Activated naive CD8-positive, alpha-beta T cell (primary cell): Measurements from ENCODE around the gene SLC25A38.

Experiments
- H3K27ac Mint-ChIP-seq: one replicate; pipeline ENCODE4 v1.8.0; 2021; ENCODE audit warnings: mixed read lengths
- H3K27me3 Mint-ChIP-seq: one replicate; pipeline ENCODE4 v1.8.0; 2021; ENCODE audit warnings: mixed read lengths
- H3K36me3 Mint-ChIP-seq: one replicate; pipeline ENCODE4 v1.8.0; 2021; ENCODE audit warnings: mixed read lengths
- H3K4me1 Mint-ChIP-seq: one replicate; pipeline ENCODE4 v1.8.0; 2021; ENCODE audit warnings: low read depth, mixed read lengths
- H3K4me3 Mint-ChIP-seq: one replicate; pipeline ENCODE4 v1.8.0; 2021; ENCODE audit warnings: mild to moderate bottlenecking, mixed read lengths
- H3K9me3 Mint-ChIP-seq: one replicate; pipeline ENCODE4 v1.8.0; 2021; ENCODE audit warnings: low read depth, mixed read lengths

Gene SLC25A38

DNA sequence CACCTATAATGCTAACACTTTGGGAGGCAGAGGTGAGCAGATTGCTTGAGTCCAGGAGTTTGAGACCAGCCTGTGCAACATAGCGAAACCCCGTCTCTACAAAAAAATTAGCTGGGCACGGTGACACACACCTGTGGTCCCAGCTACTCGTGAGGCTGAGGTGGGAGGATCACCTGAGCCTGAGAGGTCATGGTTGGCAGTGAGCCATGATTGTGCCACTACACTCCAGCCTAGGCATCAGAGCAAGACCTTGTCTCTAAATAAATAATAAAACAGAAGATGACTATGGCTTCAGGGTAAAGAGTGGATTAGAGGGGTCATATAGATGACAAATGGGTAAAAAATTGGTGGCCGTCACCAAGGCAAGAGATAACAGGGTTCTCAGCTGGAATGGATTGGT, 3.1 kb downstream of the SLC25A38 start:
- no peaks in the 10 kb centered on the region for H3K9me3 Mint-ChIP-seq
- H3K27ac Mint-ChIP-seq, result no peak overlapping the region
- H3K4me1 Mint-ChIP-seq, result peaks cover 67% of the 10 kb centered on the region
- peak overlapping the region; percentile 74 for H3K4me3 Mint-ChIP-seq
- H3K36me3 Mint-ChIP-seq, result peaks cover 4% of the 10 kb centered on the region
- no peaks in the 10 kb centered on the region for H3K27me3 Mint-ChIP-seq

GRCh38 chr3:39387411-39387975, 4.3 kb downstream of the SLC25A38 start:
- Mint-ChIP-seq H3K27me3 (no peaks in the 10 kb centered on the region), H3K9me3 (no peaks in the 10 kb centered on the region), H3K27ac (peak overlapping the region; percentile 76), H3K4me1 (peaks cover 64% of the 10 kb centered on the region), H3K36me3 (peaks cover 6% of the 10 kb centered on the region), H3K4me3 (peak overlapping the region; percentile 33)

GRCh38 chr3:39388153-39388552, 5.0 kb downstream of the SLC25A38 start:
- Mint-ChIP-seq H3K9me3 (no peaks in the 10 kb centered on the region), H3K4me1 (peaks cover 59% of the 10 kb centered on the region), H3K4me3 (peak overlapping the region; percentile 33), H3K27me3 (no peaks in the 10 kb centered on the region), H3K27ac (peak overlapping the region; percentile 28), H3K36me3 (peaks cover 6% of the 10 kb centered on the region)

- peaks cover 6% of the 10 kb centered on the region for H3K36me3 Mint-ChIP-seq
- no peaks in the 10 kb centered on the region for H3K9me3 Mint-ChIP-seq
- peak overlapping the region; percentile 18 for H3K4me3 Mint-ChIP-seq
- H3K27ac Mint-ChIP-seq, result peak overlapping the region; percentile 86
- peaks cover 57% of the 10 kb centered on the region for H3K4me1 Mint-ChIP-seq
- H3K27me3 Mint-ChIP-seq, result no peaks in the 10 kb centered on the region
Measured at GRCh38 chr3:39388741-39389248, 5.6 kb downstream of the SLC25A38 start.

DNA sequence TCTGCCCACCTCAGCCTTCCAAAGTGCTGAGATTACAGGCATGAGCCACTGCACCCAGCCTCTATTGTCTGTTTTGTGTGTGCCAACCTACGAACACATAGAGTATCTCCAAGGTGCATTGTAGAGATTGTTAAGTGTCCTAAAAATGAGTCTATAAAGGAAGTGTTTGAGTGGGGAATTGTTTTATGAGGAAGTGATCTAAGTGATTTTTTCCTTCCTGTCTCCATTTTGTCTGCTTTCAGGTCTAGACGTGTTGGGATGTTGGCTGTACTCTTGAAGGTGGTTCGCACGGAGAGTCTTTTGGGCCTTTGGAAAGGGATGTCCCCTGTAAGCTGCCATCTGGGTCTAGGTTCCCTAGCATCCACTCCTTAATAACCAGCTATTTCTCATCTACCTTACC, 7.0 kb downstream of the SLC25A38 start:
- Mint-ChIP-seq H3K27ac (no peak overlapping the region), H3K9me3 (no peaks in the 10 kb centered on the region), H3K4me1 (peaks cover 49% of the 10 kb centered on the region), H3K27me3 (no peaks in the 10 kb centered on the region), H3K4me3 (no peak overlapping the region), H3K36me3 (peaks cover 8% of the 10 kb centered on the region)

GRCh38 chr3:39396690-39397089, 13.5 kb downstream of the SLC25A38 start:
- H3K27ac Mint-ChIP-seq, result no peak overlapping the region

GRCh38 chr3:39398700-39399099, 15.5 kb downstream of the SLC25A38 start:
- no peak overlapping the region for H3K4me3 Mint-ChIP-seq
- peaks cover 12% of the 10 kb centered on the region for H3K36me3 Mint-ChIP-seq
- H3K27me3 Mint-ChIP-seq, result no peaks in the 10 kb centered on the region
- no peaks in the 10 kb centered on the region for H3K9me3 Mint-ChIP-seq
- peaks cover 4% of the 10 kb centered on the region for H3K4me1 Mint-ChIP-seq
- no peak overlapping the region for H3K27ac Mint-ChIP-seq

More at GRCh38 chr3:39396690-39397089, 13.5 kb downstream of the SLC25A38 start:
- H3K27me3 Mint-ChIP-seq, result no peaks in the 10 kb centered on the region
- H3K4me1 Mint-ChIP-seq, result peaks cover under 1% of the 10 kb centered on the region
- peaks cover 14% of the 10 kb centered on the region for H3K36me3 Mint-ChIP-seq
- no peaks in the 10 kb centered on the region for H3K9me3 Mint-ChIP-seq
- H3K4me3 Mint-ChIP-seq, result no peak overlapping the region

- H3K4me1 Mint-ChIP-seq, result peaks cover 11% of the 10 kb centered on the region
- no peaks in the 10 kb centered on the region for H3K9me3 Mint-ChIP-seq
- no peak overlapping the region for H3K27ac Mint-ChIP-seq
Measured at GRCh38 chr3:39401983-39402382, 18.8 kb downstream of the SLC25A38 start.

DNA sequence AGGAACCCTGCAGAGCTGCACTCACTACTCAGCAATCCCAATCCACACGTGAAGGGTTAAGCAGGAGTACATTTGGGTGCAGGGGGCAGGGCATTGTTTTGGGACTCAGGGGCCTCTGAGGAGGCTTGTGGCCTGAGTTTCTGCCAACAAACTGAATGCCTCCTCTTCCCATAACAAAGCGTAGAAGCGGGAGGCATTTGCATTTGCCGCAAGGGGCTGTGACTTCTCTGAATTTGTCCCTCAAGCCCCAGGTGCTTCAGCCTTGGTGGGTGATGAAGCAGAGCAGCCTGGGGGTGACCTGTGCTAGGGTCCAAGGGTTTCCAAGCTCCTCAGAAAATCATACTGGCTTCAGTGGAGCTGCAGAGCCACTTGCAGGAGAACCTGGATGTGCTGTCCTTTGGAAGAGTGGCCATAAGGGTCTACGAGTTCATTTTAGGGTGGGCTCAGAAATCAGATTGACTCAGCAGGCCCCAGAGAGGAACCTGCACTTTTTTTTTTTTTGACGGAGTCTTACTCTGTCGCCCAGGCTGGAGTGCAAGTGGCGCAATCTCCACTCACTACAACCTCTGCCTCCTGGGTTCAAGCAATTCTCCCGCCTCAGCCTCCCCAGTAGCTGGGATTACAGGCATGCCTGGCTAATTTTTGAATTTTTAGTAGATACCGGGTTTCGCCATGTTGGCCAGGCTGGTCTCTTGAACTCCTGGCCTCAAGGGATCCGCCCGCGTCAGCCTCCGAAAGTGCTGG, 21.9 kb downstream of the SLC25A38 start:
- H3K27me3 Mint-ChIP-seq, result no peaks in the 10 kb centered on the region
- peaks cover 18% of the 10 kb centered on the region for H3K36me3 Mint-ChIP-seq
- no peaks in the 10 kb centered on the region for H3K9me3 Mint-ChIP-seq
- no peak overlapping the region for H3K27ac Mint-ChIP-seq
- no peak overlapping the region for H3K4me3 Mint-ChIP-seq
- peaks cover 32% of the 10 kb centered on the region for H3K4me1 Mint-ChIP-seq

More at GRCh38 chr3:39401983-39402382, 18.8 kb downstream of the SLC25A38 start:
- peaks cover 13% of the 10 kb centered on the region for H3K36me3 Mint-ChIP-seq
- H3K27me3 Mint-ChIP-seq, result no peaks in the 10 kb centered on the region
- no peak overlapping the region for H3K4me3 Mint-ChIP-seq

DNA sequence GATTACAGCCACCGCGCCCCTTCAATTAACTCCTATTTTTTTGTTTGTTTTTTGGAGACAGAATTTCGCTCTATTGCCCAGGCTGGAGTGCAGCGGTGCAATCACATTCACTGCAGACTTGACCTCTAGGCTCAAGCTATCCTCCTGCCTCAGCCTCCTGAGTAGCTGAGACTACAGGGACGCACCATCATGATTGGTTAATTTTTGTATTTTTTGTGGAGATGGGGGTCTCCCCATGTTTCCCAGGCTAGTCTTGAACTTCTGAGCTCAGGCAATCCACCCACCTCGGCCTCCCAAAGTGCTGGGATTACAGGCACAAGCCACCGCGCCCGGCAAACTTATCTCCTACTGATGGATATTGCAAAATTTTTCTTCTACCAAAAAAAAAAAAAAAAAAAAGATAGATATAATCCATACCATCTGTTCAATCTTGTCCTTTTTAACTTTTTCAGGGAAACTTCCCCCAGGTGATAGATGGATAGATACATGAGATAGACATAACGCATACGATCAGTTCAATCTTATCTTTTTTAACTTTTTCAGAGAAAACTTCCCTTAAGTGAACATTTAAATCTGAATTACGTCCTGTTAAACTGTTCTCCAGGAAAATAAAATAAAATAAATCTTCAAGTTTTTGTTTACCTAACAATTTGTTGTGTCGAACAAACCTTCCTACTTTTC, 22.7 kb downstream of the SLC25A38 start:
- peaks cover 38% of the 10 kb centered on the region for H3K4me1 Mint-ChIP-seq
- peak overlapping the region; percentile 100 for H3K27ac Mint-ChIP-seq
- no peaks in the 10 kb centered on the region for H3K27me3 Mint-ChIP-seq
- H3K4me3 Mint-ChIP-seq, result peak overlapping the region; percentile 97
- peaks cover 15% of the 10 kb centered on the region for H3K36me3 Mint-ChIP-seq
- no peaks in the 10 kb centered on the region for H3K9me3 Mint-ChIP-seq

GRCh38 chr3:39406368-39407258, 23.4 kb downstream of the SLC25A38 start, which contains the start of gene RPSA:
Gene RPSA, plus strand, starts transcription at chr3:39406720. Its CDS starts 934 bp downstream, at chr3:39407654.
- Mint-ChIP-seq H3K36me3 (peaks cover 18% of the 10 kb centered on the region), H3K27me3 (no peaks in the 10 kb centered on the region), H3K4me3 (peak within 1 kb of the TSS; percentile 97), H3K4me1 (peaks cover 45% of the 10 kb centered on the region), H3K27ac (peak within 1 kb of the TSS; percentile 100), H3K9me3 (no peaks in the 10 kb centered on the region)

GRCh38 chr3:39407259-39407629, 24.1 kb downstream of the SLC25A38 start:
- H3K27ac Mint-ChIP-seq, result peak overlapping the region; percentile 98
- no peaks in the 10 kb centered on the region for H3K27me3 Mint-ChIP-seq
- peaks cover 21% of the 10 kb centered on the region for H3K36me3 Mint-ChIP-seq
- H3K4me3 Mint-ChIP-seq, result peak overlapping the region; percentile 97
- no peaks in the 10 kb centered on the region for H3K9me3 Mint-ChIP-seq
- H3K4me1 Mint-ChIP-seq, result peaks cover 45% of the 10 kb centered on the region

DNA sequence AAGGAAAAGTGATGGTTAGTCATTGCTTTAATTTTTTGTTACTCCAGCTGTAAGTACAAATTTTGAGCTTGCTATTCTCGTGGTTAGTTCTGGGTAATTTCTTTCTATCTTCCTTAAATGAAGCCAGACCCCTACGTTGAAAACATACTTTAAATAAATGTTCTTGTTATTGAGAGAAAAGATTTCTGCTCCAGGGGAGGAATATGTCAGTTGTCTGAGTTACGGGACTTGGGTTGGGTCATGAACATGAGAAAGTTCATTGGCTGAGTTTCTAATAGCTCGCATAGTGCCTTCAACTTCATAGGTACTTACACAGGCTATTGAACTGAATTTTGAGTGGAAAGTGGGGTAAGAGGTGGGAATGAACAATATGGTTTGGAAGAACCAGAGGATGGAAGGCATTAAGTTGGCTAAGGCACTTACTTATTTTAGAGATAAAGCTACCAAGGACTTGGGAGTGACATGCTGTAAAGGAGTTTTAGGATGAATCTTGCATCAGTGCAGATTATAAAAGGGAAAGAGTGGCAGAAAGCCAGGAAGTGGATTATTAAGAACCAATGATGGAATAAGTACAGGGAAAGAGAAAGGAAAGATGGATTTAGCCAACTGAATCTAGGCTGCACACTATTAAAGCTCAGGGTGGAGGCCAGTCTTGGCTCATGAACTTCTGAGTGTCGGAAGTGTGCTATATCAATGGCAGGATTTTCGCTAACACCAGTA, 24.8 kb downstream of the SLC25A38 start:
- Mint-ChIP-seq H3K4me1 (peaks cover 51% of the 10 kb centered on the region), H3K27me3 (no peaks in the 10 kb centered on the region), H3K27ac (peak overlapping the region; percentile 98), H3K4me3 (peak overlapping the region; percentile 97), H3K36me3 (peaks cover 25% of the 10 kb centered on the region), H3K9me3 (no peaks in the 10 kb centered on the region)
